ENCODE measurements around the gene COQ2. TPM values are rescaled to one million over a fixed set of nuclear protein-coding genes. Genes with fewer than 3 reads are reported as not detected.

COQ2 gene
- total RNA-seq, 2 experiments from 2014 or later: 15.9 to 18.7 TPM

- H3K9me3 Mint-ChIP-seq: no peaks in the 10 kb centered on the region
- intact Hi-C loops (cut with micrococcal nuclease): no loop called here
- ChIA-PET POLR2A (no interaction called here), CTCF (interaction anchor here (0.7 kb wide), 1 partner anchor 325 kb away, joined by 4 read pairs; no protein-coding TSS in a partner anchor)
- DNase-seq: no peak
- H3K27me3 Mint-ChIP-seq: peaks cover 22% of the 10 kb centered on the region
- no peak overlapping the region for H3K4me3 Mint-ChIP-seq
- no peak overlapping the region for H3K27ac Mint-ChIP-seq
- peaks cover 20% of the 10 kb centered on the region for H3K4me1 Mint-ChIP-seq (ENCODE audit: low read depth)
- peaks cover 3% of the 10 kb centered on the region for H3K36me3 Mint-ChIP-seq
Measured at GRCh38 chr4:83224502-83225197, 59.9 kb downstream of the COQ2 start.

GRCh38 chr4:83223781-83224180, 60.8 kb downstream of the COQ2 start:
- intact Hi-C loops (cut with micrococcal nuclease): no loop called here
- POLR2A ChIA-PET: no interaction called here
- no peak for DNase-seq
- Mint-ChIP-seq H3K27ac (no peak overlapping the region), H3K36me3 (peaks cover 3% of the 10 kb centered on the region), H3K27me3 (peaks cover 22% of the 10 kb centered on the region), H3K4me3 (no peak overlapping the region), H3K9me3 (no peaks in the 10 kb centered on the region), H3K4me1 (ENCODE audit: low read depth) (peaks cover 29% of the 10 kb centered on the region)
- CTCF ChIA-PET: interaction anchor here (0.7 kb wide), 1 partner anchor 324 kb away, joined by 4 read pairs; no protein-coding TSS in a partner anchor

GRCh38 chr4:83221897-83222441, 62.6 kb downstream of the COQ2 start:
- peaks cover 20% of the 10 kb centered on the region for H3K27me3 Mint-ChIP-seq
- ChIA-PET CTCF (no interaction called here), POLR2A (no interaction called here)
- no peak for DNase-seq
- H3K4me1 Mint-ChIP-seq (ENCODE audit: low read depth): peaks cover 47% of the 10 kb centered on the region
- no peak overlapping the region for H3K4me3 Mint-ChIP-seq
- no peak overlapping the region for H3K27ac Mint-ChIP-seq
- intact Hi-C loops (cut with micrococcal nuclease): no loop called here
- H3K9me3 Mint-ChIP-seq: no peaks in the 10 kb centered on the region
- peaks cover 3% of the 10 kb centered on the region for H3K36me3 Mint-ChIP-seq

- peak overlapping the region; percentile 86 for H3K27ac Mint-ChIP-seq
- peak; percentile 86 for DNase-seq
- H3K27me3 Mint-ChIP-seq: peaks cover 11% of the 10 kb centered on the region
- peak overlapping the region; percentile 76 for H3K4me3 Mint-ChIP-seq
- no peaks in the 10 kb centered on the region for H3K9me3 Mint-ChIP-seq
- H3K36me3 Mint-ChIP-seq: no peaks in the 10 kb centered on the region
- intact Hi-C loops (cut with micrococcal nuclease): loop anchor here (1.0 to 5.0 kb wide), 12 partner anchors 12 to 319 kb away; partner anchors contain the start of genes COQ2, PLAC8 and THAP9
- POLR2A ChIA-PET: interaction anchor here (0.8 to 2.8 kb wide), 5 partner anchors 16 to 235 kb away, joined by 3 to 15 read pairs (median 3); no protein-coding TSS in a partner anchor
- H3K4me1 Mint-ChIP-seq (ENCODE audit: low read depth): peaks cover 53% of the 10 kb centered on the region
- CTCF ChIA-PET: interaction anchor here (0.6 to 2.7 kb wide), 6 partner anchors 22 to 145 kb away, joined by 3 to 14 read pairs (median 10); no protein-coding TSS in a partner anchor
Measured at GRCh38 chr4:83219344-83220331, 65.0 kb downstream of the COQ2 start.

GRCh38 chr4:83217721-83218522, 66.7 kb downstream of the COQ2 start:
- ChIA-PET CTCF (interaction anchor here (1.0 to 2.7 kb wide), 12 partner anchors 17 to 183 kb away, joined by 3 to 14 read pairs (median 4); partner anchors contain the start of genes COPS4 and COQ2), POLR2A (interaction anchor here (0.7 to 2.8 kb wide), 5 partner anchors 17 to 313 kb away, joined by 3 to 15 read pairs (median 5); no protein-coding TSS in a partner anchor)
- no peaks in the 10 kb centered on the region for H3K9me3 Mint-ChIP-seq
- intact Hi-C loops (cut with micrococcal nuclease): loop anchor here (1.0 to 5.0 kb wide), 7 partner anchors 34 to 317 kb away; partner anchors contain the start of genes COQ2 and THAP9
- H3K27ac Mint-ChIP-seq: peak overlapping the region; percentile 52
- peaks cover 60% of the 10 kb centered on the region for H3K4me1 Mint-ChIP-seq (ENCODE audit: low read depth)
- DNase-seq: peak; percentile 76
- peaks cover 5% of the 10 kb centered on the region for H3K27me3 Mint-ChIP-seq
- no peaks in the 10 kb centered on the region for H3K36me3 Mint-ChIP-seq
- peak overlapping the region; percentile 22 for H3K4me3 Mint-ChIP-seq

GRCh38 chr4:83216959-83217683, 67.5 kb downstream of the COQ2 start:
- H3K4me3 Mint-ChIP-seq: no peak overlapping the region
- peaks cover 6% of the 10 kb centered on the region for H3K27me3 Mint-ChIP-seq
- H3K36me3 Mint-ChIP-seq: no peaks in the 10 kb centered on the region
- no peaks in the 10 kb centered on the region for H3K9me3 Mint-ChIP-seq
- ChIA-PET CTCF (interaction anchor here (1.0 to 2.7 kb wide), 9 partner anchors 18 to 146 kb away, joined by 3 to 14 read pairs (median 9); partner anchors contain the start of gene COQ2), POLR2A (interaction anchor here (0.7 to 2.8 kb wide), 5 partner anchors 18 to 312 kb away, joined by 3 to 15 read pairs (median 5); no protein-coding TSS in a partner anchor)
- peak; percentile 11 for DNase-seq
- intact Hi-C loops (cut with micrococcal nuclease): loop anchor here (1.0 to 5.0 kb wide), 2 partner anchors 35 to 312 kb away; no protein-coding TSS in a partner anchor
- peak overlapping the region; percentile 52 for H3K27ac Mint-ChIP-seq
- peaks cover 68% of the 10 kb centered on the region for H3K4me1 Mint-ChIP-seq (ENCODE audit: low read depth)

- H3K36me3 Mint-ChIP-seq: no peaks in the 10 kb centered on the region
- intact Hi-C loops (cut with micrococcal nuclease): no loop called here
- H3K27ac Mint-ChIP-seq: no peak overlapping the region
- no peak for DNase-seq
- CTCF ChIA-PET: no interaction called here
- no peaks in the 10 kb centered on the region for H3K9me3 Mint-ChIP-seq
- peaks cover 7% of the 10 kb centered on the region for H3K27me3 Mint-ChIP-seq
- peaks cover 73% of the 10 kb centered on the region for H3K4me1 Mint-ChIP-seq (ENCODE audit: low read depth)
- POLR2A ChIA-PET: no interaction called here
- no peak overlapping the region for H3K4me3 Mint-ChIP-seq
Measured at GRCh38 chr4:83214079-83214478, 70.5 kb downstream of the COQ2 start.

Other genes with a start within 250 kb of the COQ2 start
- gene COPS4, start 249.6 kb downstream of the COQ2 start, total RNA-seq: 10 to 100 TPM; 38.5 to 40.6 TPM
- 10 to 100 TPM; 16.9 to 17.9 TPM for gene PLAC8, start 170.1 kb downstream of the COQ2 start, total RNA-seq
- gene HPSE, start 50.0 kb upstream of the COQ2 start, total RNA-seq: 10 to 100 TPM; 16.5 TPM
- 10 to 100 TPM in 1 of 2 experiments, 1 to 10 TPM in 1; 9.5 to 13.3 TPM for gene HELQ, start 171.0 kb upstream of the COQ2 start, total RNA-seq
- gene MRPS18C, start 171.3 kb upstream of the COQ2 start, total RNA-seq: 10 to 100 TPM; 63.3 to 72.8 TPM
- gene ABRAXAS1, start 200.3 kb upstream of the COQ2 start, total RNA-seq: 10 to 100 TPM; 17.5 to 18.0 TPM

All from activated CD4-positive, alpha-beta memory T cell treated with anti-CD3 and anti-CD28 coated beads for 36 hours (primary cell).